Fibroblast of villous mesenchyme (primary cell): ENCODE measurements around the gene CCL8. TPM values are rescaled to one million over a fixed set of nuclear protein-coding genes. Genes with fewer than 3 reads are reported as not detected.
A peak's percentile ranks its signal among the peaks of the same experiment; 100 is the strongest.

Source experiments
- DNase-seq: peaks from one replicate; pipeline ENCODE4 v3.0.0-alpha.2; 2010; ENCODE audit warnings: low read depth
- H3K4me3 ChIP-seq: 2 replicates; pipeline ENCODE4 v1.5.1; 2011; ENCODE audit warnings: low read depth, mild to moderate bottlenecking, low read length
- CTCF ChIP-seq: IDR thresholded peaks from 2 replicates; pipeline ENCODE4 v1.5.1; 2012; ENCODE audit warnings: low read depth, mild to moderate bottlenecking, low read length; ENCODE audit not compliant: insufficient read depth
- total RNA-seq: library from RNA; depleted of rRNA; stranded (reverse); fragments of >200 nt; gene quantifications from 2 replicates; pipeline ENCODE4 v1.2.3, GENCODE V29; 2012

Gene CCL8
- total RNA-seq, 1 donor = not detected

DNA sequence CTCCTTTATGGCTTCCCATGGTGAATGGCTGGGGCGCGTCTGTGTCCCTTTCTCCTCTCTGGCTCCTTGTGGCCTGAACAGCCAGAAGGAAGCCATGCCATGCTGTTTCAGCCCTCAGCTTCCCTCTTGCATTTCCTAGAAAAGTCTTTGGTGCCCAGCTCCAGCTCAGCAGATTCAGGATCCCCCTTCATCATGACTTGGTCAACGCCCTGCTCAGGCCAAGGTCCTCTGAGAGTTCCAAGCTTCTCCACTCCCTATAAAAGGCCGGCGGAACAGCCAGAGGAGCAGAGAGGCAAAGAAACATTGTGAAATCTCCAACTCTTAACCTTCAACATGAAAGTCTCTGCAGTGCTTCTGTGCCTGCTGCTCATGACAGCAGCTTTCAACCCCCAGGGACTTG is 37.0 kb downstream of the CCL8 start, which contains the start of gene CCL13:
Gene CCL13, plus strand, starts transcription at position 287 of the 400 bp plus-strand sequence. Its CDS starts 47 bp downstream, at position 334.
- no peak within 1 kb of the TSS for H3K4me3 ChIP-seq
- no peak for TF ChIP-seq CTCF
- no peak for DNase-seq

DNA sequence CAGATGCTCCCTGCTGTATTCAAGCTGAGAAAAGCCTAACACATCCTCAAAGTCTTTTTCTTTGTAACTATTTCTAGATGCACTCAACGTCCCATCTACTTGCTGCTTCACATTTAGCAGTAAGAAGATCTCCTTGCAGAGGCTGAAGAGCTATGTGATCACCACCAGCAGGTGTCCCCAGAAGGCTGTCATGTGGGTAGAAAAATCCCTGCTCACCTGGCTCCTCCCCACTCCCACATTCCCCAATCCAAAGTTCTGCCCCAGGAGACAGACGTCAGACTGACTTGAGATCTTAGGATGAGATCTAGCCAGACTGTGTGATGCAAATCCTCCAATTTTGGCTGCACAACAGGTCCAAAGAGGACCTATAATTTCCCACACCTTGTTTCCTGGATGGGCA is 38.2 kb downstream of the CCL8 start:
- no peak overlapping the region for H3K4me3 ChIP-seq
- no peak for TF ChIP-seq CTCF
- DNase-seq = no peak

- no peak for TF ChIP-seq CTCF
- H3K4me3 ChIP-seq = no peak overlapping the region
- DNase-seq = no peak
Observed at GRCh38 chr17:34358631-34359030, 39.4 kb downstream of the CCL8 start.

DNA sequence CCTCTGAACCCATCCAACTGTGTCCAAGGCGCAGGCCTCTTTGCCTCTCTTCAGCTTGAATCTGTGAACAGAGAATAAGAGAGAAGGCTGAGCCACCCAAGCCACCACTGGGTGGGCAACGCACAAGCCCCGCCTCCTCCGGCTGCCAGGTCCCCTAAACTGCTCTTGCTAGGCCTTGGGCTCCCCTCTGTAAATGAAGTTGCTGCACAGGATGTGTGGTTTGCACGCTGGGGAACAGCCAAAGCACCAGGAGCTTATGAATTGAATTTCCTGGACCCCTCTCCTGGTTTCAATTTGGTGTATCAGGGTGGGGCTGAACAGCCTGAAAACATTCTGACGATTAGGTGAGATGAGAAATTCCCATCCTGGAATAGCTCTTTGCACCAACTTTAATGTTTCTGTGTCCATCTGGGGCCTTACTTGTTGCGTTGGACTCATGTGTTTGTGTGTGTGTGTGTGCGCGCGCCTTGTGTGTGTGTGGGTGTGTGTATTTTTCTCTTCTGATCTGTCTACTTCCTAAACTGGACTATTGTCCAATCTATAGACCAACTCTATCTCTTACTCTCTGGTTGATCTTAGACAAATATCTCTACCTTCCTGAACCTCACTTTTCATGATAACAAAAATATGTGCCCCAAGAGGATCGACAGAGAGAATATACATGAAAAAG is 41.5 kb downstream of the CCL8 start:
- TF ChIP-seq CTCF = no peak
- DNase-seq = no peak
- no peak overlapping the region for H3K4me3 ChIP-seq

- peak; percentile 97 for TF ChIP-seq CTCF
- peak; percentile 81 for DNase-seq
- H3K4me3 ChIP-seq = no peak overlapping the region
Observed at GRCh38 chr17:34361478-34362061, 42.3 kb downstream of the CCL8 start.

DNA sequence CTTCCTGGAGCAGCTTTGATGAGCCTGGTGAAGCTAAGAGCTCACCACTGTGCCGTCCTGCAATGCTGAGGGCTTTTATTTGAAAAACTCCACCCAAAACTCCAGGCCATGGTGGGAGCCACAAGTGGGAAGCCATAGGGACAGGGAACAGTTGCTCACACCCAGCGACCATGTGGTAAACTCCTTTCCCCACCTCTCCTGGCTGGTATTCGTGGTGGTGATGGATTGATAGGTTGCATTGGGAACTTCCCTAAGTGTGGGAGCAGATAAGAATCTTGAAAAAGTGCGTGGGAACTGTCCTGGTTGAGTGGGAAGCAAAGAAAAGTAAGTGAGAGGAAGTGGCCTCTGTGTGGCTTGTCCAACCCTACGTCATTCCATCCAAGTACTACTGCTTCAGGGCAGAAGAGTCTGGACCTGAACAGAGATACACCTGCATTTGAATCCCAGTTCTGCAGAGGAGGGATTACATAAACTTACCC is 44.0 kb downstream of the CCL8 start, which contains the start of gene CCL1:
Gene CCL1, minus strand, starts transcription at position 51 of the 479 bp plus-strand sequence. CDS start 72 bp downstream, outside the sequence.
- H3K4me3 ChIP-seq = no peak within 1 kb of the TSS
- no peak for DNase-seq
- no peak for TF ChIP-seq CTCF

DNA sequence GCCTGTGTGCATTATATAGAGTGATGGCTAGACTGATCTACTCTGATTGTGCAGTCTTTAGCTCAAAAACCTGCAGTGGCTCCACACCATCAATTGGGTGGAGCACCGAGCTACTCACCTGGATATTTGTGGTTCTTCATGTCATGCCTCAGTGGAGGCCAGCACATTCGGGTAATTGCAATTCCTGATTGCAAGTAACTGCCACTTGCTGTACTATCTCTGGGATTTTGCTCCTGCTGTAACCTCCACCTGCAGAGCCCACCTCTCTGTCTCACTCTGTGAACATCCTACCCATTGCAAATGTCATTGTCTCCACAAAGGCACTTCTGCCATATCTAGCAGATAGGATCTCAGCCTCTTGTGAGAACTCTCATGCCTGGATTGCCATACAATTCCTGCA is 45.5 kb downstream of the CCL8 start:
- no peak overlapping the region for H3K4me3 ChIP-seq
- TF ChIP-seq CTCF = no peak
- DNase-seq = no peak
